ENCODE data around the gene KCTD7.
"Not testable (repeated sequence)": the region's sequence is repeated elsewhere in the genome, so short reads cannot be mapped to it uniquely, and the experiment has no call there.

The KCTD7 gene

GRCh38 chr7:66682350-66683093, 53.8 kb downstream of the KCTD7 start:
- DNase-seq, result no peak

GRCh38 chr7:66683094-66683769, 54.6 kb downstream of the KCTD7 start:
- DNase-seq, result not testable (repeated sequence)

GRCh38 chr7:66683770-66684123, 55.1 kb downstream of the KCTD7 start:
- DNase-seq, result no peak

GRCh38 chr7:66685663-66686062, 57.0 kb downstream of the KCTD7 start:
- not testable (repeated sequence) for DNase-seq

- DNase-seq, result no peak
These were observed 58.5 kb downstream of the KCTD7 start for GRCh38 chr7:66687186-66687585.

- not testable (repeated sequence) for DNase-seq
These were observed 59.0 kb downstream of the KCTD7 start for GRCh38 chr7:66687672-66688071.

- DNase-seq, result no peak
These were observed 60.4 kb downstream of the KCTD7 start for GRCh38 chr7:66689081-66689480.

- DNase-seq, result no peak
These were observed 64.7 kb downstream of the KCTD7 start for GRCh38 chr7:66693331-66693730.
